Glutamatergic neuron (in vitro differentiated cells): ENCODE data around the gene TOMM20. TPM values are rescaled to one million over a fixed set of nuclear protein-coding genes. Genes with fewer than 3 reads are reported as not detected.

Source experiments
- DNase-seq: peaks from one replicate; pipeline ENCODE4 v3.0.0; 2022
- H3K27ac Mint-ChIP-seq: one replicate; pipeline ENCODE4 v1.8.0; 2020; ENCODE audit warnings: mild to moderate bottlenecking, mixed read lengths, inconsistent platforms; ENCODE audit not compliant: unreplicated experiment
- H3K27me3 Mint-ChIP-seq: one replicate; pipeline ENCODE4 v1.8.0; 2020; ENCODE audit warnings: mild to moderate bottlenecking, moderate library complexity, mixed read lengths, inconsistent platforms; ENCODE audit not compliant: unreplicated experiment
- H3K36me3 Mint-ChIP-seq: one replicate; pipeline ENCODE4 v1.8.0; 2020; ENCODE audit warnings: mild to moderate bottlenecking, mixed read lengths, inconsistent platforms; ENCODE audit not compliant: unreplicated experiment
- H3K4me1 Mint-ChIP-seq: one replicate; pipeline ENCODE4 v1.8.0; 2020; ENCODE audit warnings: mild to moderate bottlenecking, low read depth, mixed read lengths, inconsistent platforms; ENCODE audit not compliant: unreplicated experiment
- H3K4me3 Mint-ChIP-seq: one replicate; pipeline ENCODE4 v1.8.0; 2020; ENCODE audit warnings: mild to moderate bottlenecking, mixed read lengths, inconsistent platforms; ENCODE audit not compliant: unreplicated experiment
- H3K9me3 Mint-ChIP-seq: one replicate; pipeline ENCODE4 v1.8.0; 2020; ENCODE audit warnings: mild to moderate bottlenecking, moderate library complexity, mixed read lengths, inconsistent platforms; ENCODE audit not compliant: unreplicated experiment
- total RNA-seq: library from RNA; stranded (reverse); fragmentation: NEBNext Ultra II Directional; extraction: Animal tissue kit (Norgen Biotek cat#: 25700); gene quantifications from one replicate; pipeline ENCODE4 v1.2.1, GENCODE V29; 2021; ENCODE audit not compliant: unreplicated experiment
- TF ChIP-seq, protein P1 (sequence below): fragments of 200-600 bp; sonication (generic); IDR thresholded peaks from one replicate; pipeline ENCODE4 v1.5.0; 2021; ENCODE audit not compliant: partially characterized antibody, unreplicated experiment

TOMM20 gene
- total RNA-seq, 1 donor from 2014 or later = 166 TPM

DNA sequence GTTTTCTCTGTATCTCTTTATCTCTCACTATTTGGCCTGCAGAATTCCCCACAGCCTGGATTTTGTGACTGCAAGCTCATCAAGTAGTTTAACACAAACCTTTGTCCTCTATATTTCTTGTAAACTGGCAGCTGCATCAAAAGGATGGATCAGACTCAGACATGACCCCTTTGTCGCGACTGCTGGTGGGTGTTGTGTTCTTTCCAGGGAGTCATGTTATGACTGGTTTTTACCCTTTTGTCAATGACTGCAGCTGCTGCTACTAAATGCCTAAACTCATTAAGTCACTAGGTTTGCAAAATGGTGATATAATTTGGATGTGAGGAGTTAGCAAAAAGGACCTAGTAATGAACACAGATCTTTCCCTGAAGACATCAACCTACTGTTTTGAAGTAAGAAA lies 10.2 kb upstream of the TOMM20 start:
- no peak for DNase-seq
- H3K4me3 Mint-ChIP-seq = no peak overlapping the region
- peaks cover 7% of the 10 kb centered on the region for H3K36me3 Mint-ChIP-seq
- no peak overlapping the region for H3K27ac Mint-ChIP-seq
- TF ChIP-seq, protein P1, sequence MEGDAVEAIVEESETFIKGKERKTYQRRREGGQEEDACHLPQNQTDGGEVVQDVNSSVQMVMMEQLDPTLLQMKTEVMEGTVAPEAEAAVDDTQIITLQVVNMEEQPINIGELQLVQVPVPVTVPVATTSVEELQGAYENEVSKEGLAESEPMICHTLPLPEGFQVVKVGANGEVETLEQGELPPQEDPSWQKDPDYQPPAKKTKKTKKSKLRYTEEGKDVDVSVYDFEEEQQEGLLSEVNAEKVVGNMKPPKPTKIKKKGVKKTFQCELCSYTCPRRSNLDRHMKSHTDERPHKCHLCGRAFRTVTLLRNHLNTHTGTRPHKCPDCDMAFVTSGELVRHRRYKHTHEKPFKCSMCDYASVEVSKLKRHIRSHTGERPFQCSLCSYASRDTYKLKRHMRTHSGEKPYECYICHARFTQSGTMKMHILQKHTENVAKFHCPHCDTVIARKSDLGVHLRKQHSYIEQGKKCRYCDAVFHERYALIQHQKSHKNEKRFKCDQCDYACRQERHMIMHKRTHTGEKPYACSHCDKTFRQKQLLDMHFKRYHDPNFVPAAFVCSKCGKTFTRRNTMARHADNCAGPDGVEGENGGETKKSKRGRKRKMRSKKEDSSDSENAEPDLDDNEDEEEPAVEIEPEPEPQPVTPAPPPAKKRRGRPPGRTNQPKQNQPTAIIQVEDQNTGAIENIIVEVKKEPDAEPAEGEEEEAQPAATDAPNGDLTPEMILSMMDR = no peak
- H3K27me3 Mint-ChIP-seq = peaks cover 5% of the 10 kb centered on the region
- H3K9me3 Mint-ChIP-seq = peaks cover 2% of the 10 kb centered on the region
- no peaks in the 10 kb centered on the region for H3K4me1 Mint-ChIP-seq

DNA sequence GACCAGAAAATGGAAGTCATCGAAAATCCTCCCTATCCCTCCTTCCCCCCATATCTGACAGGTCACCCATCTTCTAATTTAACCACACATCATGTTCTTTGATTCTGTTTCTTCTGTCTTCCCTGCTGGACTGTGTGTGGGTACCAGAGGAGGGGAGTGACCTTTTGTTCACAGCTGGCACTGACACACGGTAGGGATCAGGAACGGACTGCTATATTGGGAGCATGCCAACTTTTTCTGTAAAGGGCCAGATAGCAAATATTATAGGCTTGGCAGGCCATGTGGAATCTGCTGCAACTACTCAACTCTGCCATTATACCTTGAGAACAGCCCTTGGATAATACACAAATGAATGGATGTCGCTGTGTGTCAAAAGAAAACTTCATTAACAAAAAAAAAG lies 7.5 kb upstream of the TOMM20 start:
- peaks cover 2% of the 10 kb centered on the region for H3K9me3 Mint-ChIP-seq
- no peak overlapping the region for H3K4me3 Mint-ChIP-seq
- TF ChIP-seq, protein P1 = no peak
- no peak overlapping the region for H3K27ac Mint-ChIP-seq
- H3K27me3 Mint-ChIP-seq = peaks cover 2% of the 10 kb centered on the region
- no peak for DNase-seq
- H3K4me1 Mint-ChIP-seq = no peaks in the 10 kb centered on the region
- H3K36me3 Mint-ChIP-seq = peaks cover 3% of the 10 kb centered on the region

DNA sequence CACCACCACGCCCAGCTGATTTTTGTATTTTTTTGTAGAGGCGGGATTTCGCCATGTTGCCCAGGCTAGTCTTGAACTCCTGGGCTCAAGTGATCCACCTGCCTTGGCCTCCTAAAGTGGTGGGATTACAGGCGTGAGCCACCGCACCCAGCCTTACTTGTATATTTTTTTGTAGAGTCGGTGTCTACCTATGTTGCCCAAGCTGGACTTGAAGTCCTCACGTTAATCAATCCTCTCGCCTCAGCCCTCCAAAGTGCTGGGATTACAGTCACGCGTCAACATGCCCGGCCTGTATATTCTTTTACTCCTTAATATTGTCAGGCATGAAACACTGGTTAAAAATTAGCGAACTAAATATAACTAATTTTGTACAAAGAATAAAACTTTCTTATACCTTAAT lies 5.5 kb upstream of the TOMM20 start:
- TF ChIP-seq, protein P1 = no peak
- Mint-ChIP-seq H3K4me1 (no peaks in the 10 kb centered on the region), H3K27ac (no peak overlapping the region), H3K27me3 (peaks cover 2% of the 10 kb centered on the region), H3K36me3 (no peaks in the 10 kb centered on the region), H3K9me3 (peaks cover 2% of the 10 kb centered on the region), H3K4me3 (no peak overlapping the region)
- DNase-seq = no peak

DNA sequence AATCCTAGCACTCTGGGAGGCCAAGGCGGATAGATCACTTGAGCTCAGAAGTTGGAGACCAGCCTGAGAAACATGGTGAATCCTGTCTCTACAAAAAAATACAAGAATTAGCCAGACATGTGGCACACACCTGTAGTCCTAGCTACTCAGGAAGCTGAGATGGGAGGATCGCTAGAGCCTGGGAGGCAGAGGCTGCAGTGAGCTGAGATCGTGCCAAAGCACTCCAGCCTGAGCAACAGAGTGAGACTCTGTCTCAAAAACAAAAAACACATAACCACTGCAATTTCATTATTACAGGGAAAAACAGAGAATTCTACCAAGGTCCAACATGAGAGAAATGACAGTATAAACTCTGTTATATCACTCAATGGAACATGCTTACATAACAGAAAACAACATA lies 4.4 kb upstream of the TOMM20 start:
- TF ChIP-seq, protein P1 = no peak
- Mint-ChIP-seq H3K36me3 (no peaks in the 10 kb centered on the region), H3K9me3 (peaks cover 5% of the 10 kb centered on the region), H3K4me3 (no peak overlapping the region), H3K27me3 (peaks cover 7% of the 10 kb centered on the region), H3K4me1 (no peaks in the 10 kb centered on the region), H3K27ac (no peak overlapping the region)
- DNase-seq = no peak

DNA sequence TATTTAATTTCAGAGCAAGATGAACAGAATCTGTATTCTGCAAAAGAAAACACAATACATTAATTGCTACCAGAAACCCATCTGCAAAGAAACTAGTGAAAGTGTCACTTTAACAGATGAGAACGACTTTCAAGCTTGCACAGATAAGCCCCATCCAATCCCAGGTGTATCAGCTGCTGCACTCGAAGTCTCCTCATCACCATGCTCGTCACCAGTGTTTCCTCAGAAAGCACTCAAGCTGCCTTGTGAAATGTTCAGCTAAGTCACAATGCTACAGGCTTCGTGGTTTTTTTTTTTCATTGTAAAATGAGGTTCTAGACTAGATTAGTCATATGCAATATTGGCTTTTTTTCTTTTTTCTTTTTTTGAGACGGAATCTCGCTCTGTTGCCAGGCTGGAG lies 3.3 kb upstream of the TOMM20 start:
- H3K27me3 Mint-ChIP-seq = peaks cover 10% of the 10 kb centered on the region
- no peak for DNase-seq
- H3K27ac Mint-ChIP-seq = no peak overlapping the region
- H3K4me1 Mint-ChIP-seq = peaks cover 1% of the 10 kb centered on the region
- H3K4me3 Mint-ChIP-seq = no peak overlapping the region
- H3K9me3 Mint-ChIP-seq = peaks cover 7% of the 10 kb centered on the region
- H3K36me3 Mint-ChIP-seq = no peaks in the 10 kb centered on the region
- TF ChIP-seq, protein P1 = no peak
